B cell (primary cell): ENCODE data around the gene THRA. TPM values are rescaled to one million over a fixed set of nuclear protein-coding genes. Genes with fewer than 3 reads are reported as not detected.

ENCODE experiments used
- ATAC-seq: fragments of 200-7000 bp; cut with Tn5 transposase; one replicate; pipeline ENCODE4 v1.10.0; 2021; ENCODE audit warnings: low read depth, mild to moderate bottlenecking, moderate number of reproducible peaks, moderate library complexity
- CTCF ChIA-PET: fragments of 350-600 bp; sonication (Branson Sonifier 250); formaldehyde crosslinking; loops from one replicate; lab custom pipeline; 2021; ENCODE audit warnings: antibody characterized with exemption, inconsistent platforms; lab: Charles Lee
- POLR2A ChIA-PET: fragments of 350-600 bp; sonication (Branson Sonifier 250); formaldehyde crosslinking; loops from one replicate; lab custom pipeline; 2021; ENCODE audit warnings: antibody characterized with exemption; lab: Charles Lee
- DNase-seq: peaks from one replicate; pipeline ENCODE4 v3.0.0; 2013
- H2AFZ ChIP-seq: 2 replicates; pipeline ENCODE4 v1.6.1; 2012; ENCODE audit warnings: mild to moderate bottlenecking, low read depth, low read length; ENCODE audit not compliant: insufficient read depth, poor library complexity, severe bottlenecking
- H3K27ac ChIP-seq, 2 donors: 1 replicate in 1 of 2; 2 replicates in 1 of 2; pipeline ENCODE4 v1.5.1; 2012 to 2013; ENCODE audit warnings: low read length in 2 of 2, mild to moderate bottlenecking in 2 of 2, moderate library complexity in 1 of 2
- H3K27me3 ChIP-seq, 4 experiments: fragments of 200-600 bp in 1 of 4; sonication (generic) in 1 of 4; replicated peaks in 1 of 4; 1 replicate in 2 of 4; 2 replicates in 2 of 4; pipeline versions ENCODE4 v1.6.1 to v1.7.0; 2013 to 2016; ENCODE audit warnings: low read length in 3 of 4, mild to moderate bottlenecking in 2 of 4, mixed read lengths in 1 of 4, moderate library complexity in 1 of 4; ENCODE audit not compliant: insufficient read depth in 4 of 4, control insufficient read depth in 3 of 4; ENCODE audit errors: control extremely low read depth in 1 of 4
- H3K36me3 ChIP-seq, 2 experiments: replicated peaks in 1 of 2; 1 replicate in 1 of 2; 2 replicates in 1 of 2; pipeline versions ENCODE4 v1.6.1 to v1.7.1; 2013; ENCODE audit warnings: low read length in 1 of 2; ENCODE audit not compliant: insufficient read depth in 2 of 2, control insufficient read depth in 1 of 2; ENCODE audit errors: control extremely low read depth in 1 of 2, extremely low read depth in 1 of 2
- H3K4me1 ChIP-seq, 2 donors: fragments of 200-600 bp in 1 of 2; sonication (generic) in 1 of 2; 1 replicate in 1 of 2; 2 replicates in 1 of 2; pipeline versions ENCODE4 v1.5.1 to v1.6.1; 2013 to 2017; ENCODE audit warnings: low read length in 2 of 2; ENCODE audit not compliant: control insufficient read depth in 2 of 2, insufficient read depth in 2 of 2
- H3K4me2 ChIP-seq: replicated peaks from 2 replicates; pipeline ENCODE3; 2012; ENCODE audit warnings: mild to moderate bottlenecking, low read depth, low read length; ENCODE audit not compliant: poor library complexity, severe bottlenecking
- H3K4me3 ChIP-seq, 5 experiments: fragments of 200-600 bp in 1 of 5; sonication (generic) in 1 of 5; 1 replicate in 3 of 5; 2 replicates in 2 of 5; pipeline versions ENCODE4 v1.5.1 to v1.7.0; 2011 to 2016; ENCODE audit warnings: low read length in 4 of 5, mild to moderate bottlenecking in 4 of 5, low read depth in 2 of 5, control low read depth in 1 of 5, moderate library complexity in 1 of 5; ENCODE audit not compliant: insufficient read depth in 1 of 5; ENCODE audit errors: control extremely low read depth in 1 of 5, extremely low read depth in 1 of 5
- H3K79me2 ChIP-seq: fragments of 200-600 bp; sonication (generic); one replicate; pipeline ENCODE4 v1.6.0; 2016; ENCODE audit warnings: low read length; ENCODE audit not compliant: control insufficient read depth, insufficient read depth
- H3K9ac ChIP-seq: fragments of 200-600 bp; sonication (generic); 2 replicates; pipeline ENCODE4 v1.6.1; 2017; ENCODE audit warnings: mild to moderate bottlenecking, low read length, moderate library complexity
- H3K9me3 ChIP-seq, 3 donors: one replicate each; pipeline versions ENCODE4 v1.6.1 to v1.7.1; 2013; ENCODE audit warnings: low read length in 2 of 3; ENCODE audit not compliant: control insufficient read depth in 2 of 3, insufficient read depth in 1 of 3; ENCODE audit errors: control extremely low read depth in 1 of 3
- H4K20me1 ChIP-seq: 2 replicates; pipeline ENCODE4 v1.6.0; 2012; ENCODE audit warnings: mild to moderate bottlenecking, low read length; ENCODE audit not compliant: insufficient read depth, control insufficient read depth, poor library complexity, severe bottlenecking
- H3K27ac Mint-ChIP-seq: one replicate; pipeline ENCODE4 v1.8.0; 2021; ENCODE audit warnings: mixed read lengths
- H3K27me3 Mint-ChIP-seq: one replicate; pipeline ENCODE4 v1.8.0; 2021; ENCODE audit warnings: mixed read lengths
- H3K4me1 Mint-ChIP-seq: one replicate; pipeline ENCODE4 v1.8.0; 2021; ENCODE audit warnings: mixed read lengths
- H3K4me3 Mint-ChIP-seq: one replicate; pipeline ENCODE4 v1.8.0; 2021; ENCODE audit warnings: mixed read lengths
- H3K9me3 Mint-ChIP-seq: one replicate; pipeline ENCODE4 v1.8.0; 2022; ENCODE audit warnings: mixed read lengths; ENCODE audit not compliant: insufficient read depth
- CTCF ChIP-seq: fragments of 200-600 bp; IDR thresholded peaks from one replicate; pipeline ENCODE4 v1.8.0; 2022; ENCODE audit warnings: antibody characterized with exemption, mild to moderate bottlenecking
- EZH2 ChIP-seq: IDR thresholded peaks from 2 replicates; pipeline ENCODE4 v1.6.1; 2012; ENCODE audit warnings: borderline replicate concordance, low read depth, mild to moderate bottlenecking, moderate library complexity, low read length; ENCODE audit not compliant: insufficient read depth, poor library complexity, severe bottlenecking
- WGBS: methylation state at CpG from one replicate; pipeline ENCODE4 v1.1.5; 2013; ENCODE audit warnings: missing lambda C conversion rate; ENCODE audit not compliant: insufficient coverage; 5-methylcytosine and 5-hydroxymethylcytosine counted together
- intact Hi-C: fragments of 100-400 bp; cut with micrococcal nuclease; formaldehyde crosslinking; loops from one replicate; pipeline ENCODE4 v1.10.0; 2022
- polyA plus RNA-seq: library from polyadenylated mRNA; depleted of rRNA; stranded (reverse); fragments of >200 nt; gene quantifications from 2 replicates; pipeline ENCODE4 v1.2.3, GENCODE V29; 2012
- total RNA-seq, 2 donors: library from RNA; stranded (reverse); fragments of 120-200 nt in 1 of 2; gene quantifications; 1 replicate in 1 of 2; 2 replicates in 1 of 2; pipeline versions ENCODE4 v1.2.3 to v1.2.4, GENCODE V29; 2013 to 2022

THRA gene
- total and polyA plus RNA-seq, 2 donors (not counting 1 experiment from before 2014, with no cell fraction given), result 8.0 to 17.1 TPM

DNA sequence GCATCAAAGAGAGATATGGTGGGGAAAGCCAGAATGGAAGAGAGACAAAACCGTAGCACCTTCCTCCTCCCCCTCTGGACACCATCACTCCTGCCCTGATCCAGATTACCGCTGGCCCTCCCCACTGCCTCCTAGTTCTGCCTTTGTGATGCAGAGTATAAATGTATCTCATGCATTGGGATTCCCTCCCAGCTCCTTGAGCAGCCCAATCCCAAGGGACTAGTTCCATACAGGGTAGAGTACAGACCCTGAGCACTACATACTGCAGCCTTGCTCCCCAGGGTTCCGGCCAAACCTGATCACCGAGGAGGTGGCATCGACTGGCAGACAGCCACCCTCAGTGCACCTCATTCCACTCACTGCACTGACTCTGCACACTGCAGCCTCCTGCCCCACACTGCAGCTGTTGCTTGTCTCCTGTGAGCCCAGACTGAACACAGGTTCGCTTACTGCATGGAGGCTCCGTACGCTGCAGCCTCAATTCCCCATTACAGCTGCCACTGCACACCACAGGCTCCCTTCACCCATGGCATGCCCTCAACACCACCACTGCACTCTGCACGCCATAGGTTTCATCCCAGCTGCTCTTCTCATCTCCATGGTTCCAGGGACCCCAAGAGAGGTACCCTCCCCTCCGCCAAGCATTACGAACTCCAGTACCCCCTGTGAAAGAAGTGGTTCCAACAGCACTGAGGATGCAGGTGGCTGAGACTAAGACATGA is 1.7 kb upstream of the THRA start:
- no peak overlapping the region for H3K4me2 ChIP-seq
- TF ChIP-seq EZH2, result no peak
- TF ChIP-seq CTCF, result no peak
- CTCF ChIA-PET, result interaction anchor here (1.6 to 11.1 kb wide), 5 partner anchors 14 to 108 kb away, joined by 4 to 119 read pairs (median 46); no protein-coding TSS in a partner anchor
- POLR2A ChIA-PET, result interaction anchor here (0.6 to 1.0 kb wide), 2 partner anchors 32 to 79 kb away, joined by 3 to 5 read pairs; partner anchors contain the start of gene CASC3
- H3K27ac ChIP-seq, result no peak overlapping the region
- DNase-seq, result no peak
- H3K36me3 ChIP-seq, result no peaks in the 10 kb centered on the region
- peaks cover 0 to 14% (median 3%) of the 10 kb centered on the region in 4 experiments for H3K27me3 ChIP-seq
- Mint-ChIP-seq H3K27ac (peak overlapping the region; percentile 73), H3K4me3 (peak overlapping the region; percentile 91), H3K4me1 (peaks cover 31% of the 10 kb centered on the region), H3K27me3 (peaks cover 8% of the 10 kb centered on the region), H3K9me3 (no peaks in the 10 kb centered on the region)
- no peak overlapping the region for H2AFZ ChIP-seq
- WGBS, result 94% methylated on average over 8 of the region's 11 CpGs
- H3K79me2 ChIP-seq, result peaks cover 43% of the 10 kb centered on the region
- peaks cover 17 to 23% of the 10 kb centered on the region in 2 donors for H3K4me1 ChIP-seq
- H4K20me1 ChIP-seq, result peaks cover 15% of the 10 kb centered on the region
- ATAC-seq, result no peak
- H3K9me3 ChIP-seq, result no peaks in the 10 kb centered on the region
- H3K9ac ChIP-seq, result no peak overlapping the region
- H3K4me3 ChIP-seq, result no peak overlapping the region
- intact Hi-C loops, result no loop called here

DNA sequence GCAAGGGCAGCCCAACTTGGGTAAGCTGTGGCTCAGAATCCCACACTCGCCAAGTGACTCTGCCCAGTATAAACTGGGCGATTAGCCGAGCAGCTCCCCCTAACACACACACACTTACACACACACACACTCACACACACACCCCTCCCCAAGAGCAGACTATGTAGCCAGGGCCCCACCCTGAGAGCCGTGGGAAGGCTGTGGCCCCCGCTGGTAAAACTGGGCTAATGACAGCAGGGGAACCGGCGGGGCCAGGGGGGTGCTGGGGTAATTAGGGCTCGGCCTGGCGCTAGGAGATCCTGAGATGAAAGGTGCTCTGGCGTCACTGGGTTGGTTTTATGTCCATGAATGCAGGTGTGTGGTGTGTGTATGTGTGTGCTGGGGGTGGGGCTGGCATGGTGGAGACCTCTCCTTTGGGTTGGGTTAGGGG is 1.1 kb upstream of the THRA start:
- Histone ChIP-seq H3K36me3 (no peaks in the 10 kb centered on the region), H3K9me3 (no peaks in the 10 kb centered on the region), H2AFZ (peak overlapping the region; percentile 97), H3K4me1 (peaks cover 17 to 23% of the 10 kb centered on the region in 2 donors), H3K9ac (no peak overlapping the region), H3K27ac (no peak overlapping the region), H3K4me3 (no peak overlapping the region), H3K79me2 (peaks cover 44% of the 10 kb centered on the region), H3K4me2 (peak overlapping the region; percentile 79), H3K27me3 (peaks cover 0 to 10% (median 1%) of the 10 kb centered on the region in 4 experiments), H4K20me1 (peaks cover 15% of the 10 kb centered on the region)
- H3K27me3 Mint-ChIP-seq, result peaks cover 8% of the 10 kb centered on the region
- ATAC-seq (no peak), DNase-seq (no peak)
- no peaks in the 10 kb centered on the region for H3K9me3 Mint-ChIP-seq
- WGBS, result 90% methylated on average over 8 of the region's 10 CpGs
- peak overlapping the region; percentile 93 for H3K27ac Mint-ChIP-seq
- H3K4me1 Mint-ChIP-seq, result peaks cover 33% of the 10 kb centered on the region
- no peak for TF ChIP-seq EZH2
- TF ChIP-seq CTCF, result no peak
- peak overlapping the region; percentile 91 for H3K4me3 Mint-ChIP-seq
- intact Hi-C loops, result loop anchor here (1.0 to 2.0 kb wide), 3 partner anchors 7 to 107 kb away; partner anchors contain the start of gene MED24
- ChIA-PET POLR2A (interaction anchor here (0.6 to 2.2 kb wide), 3 partner anchors 25 to 51 kb away, joined by 3 to 14 read pairs (median 3); no protein-coding TSS in a partner anchor), CTCF (interaction anchor here (0.7 to 11.1 kb wide), 7 partner anchors 14 to 106 kb away, joined by 4 to 119 read pairs (median 5); no protein-coding TSS in a partner anchor)
